SK-N-MC (cell line): ENCODE measurements around the gene LRP5.
"Not testable (repeated sequence)": the region's sequence is repeated elsewhere in the genome, so short reads cannot be mapped to it uniquely, and the experiment has no call there.

ENCODE experiments used
- DNase-seq: peaks from one replicate; pipeline ENCODE4 v3.0.0-alpha.2; 2011; ENCODE audit warnings: low read depth, low spot score
- H3K27ac ChIP-seq: fragments of 200-600 bp; sonication (generic); 2 replicates; pipeline ENCODE4 v1.5.1; 2016; ENCODE audit warnings: mixed run types
- H3K36me3 ChIP-seq: fragments of 200-600 bp; sonication (generic); 2 replicates; pipeline ENCODE4 v1.6.1; 2017; ENCODE audit warnings: antibody characterized with exemption, low read length, mixed read lengths; ENCODE audit not compliant: insufficient read depth
- H3K4me3 ChIP-seq: fragments of 200-600 bp; sonication (generic); 2 replicates; pipeline ENCODE4 v1.5.1; 2016
- H3K9ac ChIP-seq: fragments of 200-600 bp; sonication (generic); 2 replicates; pipeline ENCODE4 v1.8.0; 2017; ENCODE audit warnings: mixed run types, mixed read lengths; ENCODE audit not compliant: insufficient read length
- H3K9me3 ChIP-seq: fragments of 200-600 bp; sonication (generic); 2 replicates; pipeline ENCODE4 v1.6.1; 2017; ENCODE audit warnings: low read depth, mild to moderate bottlenecking, antibody characterized with exemption, low read length, moderate library complexity, mixed read lengths
- EZH2 ChIP-seq: fragments of 200-600 bp; sonication (generic); IDR thresholded peaks from one replicate; pipeline ENCODE4 v1.6.1; 2017; ENCODE audit warnings: antibody characterized with exemption
- FOXP2 ChIP-seq: optimal IDR thresholded peaks from 2 replicates; pipeline ENCODE3; 2011; ENCODE audit warnings: mild to moderate bottlenecking, moderate library complexity; ENCODE audit not compliant: insufficient read depth; ENCODE audit errors: extremely low read length, control extremely low read depth
- POLR2AphosphoS5 ChIP-seq: IDR thresholded peaks from 2 replicates; pipeline ENCODE4 v1.6.1; 2012; ENCODE audit warnings: mild to moderate bottlenecking, low read depth, low read length, borderline replicate concordance

Gene LRP5

GRCh38 chr11:68430384-68430783 lies 118.0 kb downstream of the LRP5 start:
- peaks cover 52% of the 10 kb centered on the region for H3K36me3 ChIP-seq

GRCh38 chr11:68430801-68431200 lies 118.4 kb downstream of the LRP5 start:
- Histone ChIP-seq H3K9me3 (peaks cover 5% of the 10 kb centered on the region; the same call in 1 of the 2 replicates), H3K36me3 (peaks cover 48% of the 10 kb centered on the region), H3K4me3 (no peak overlapping the region), H3K9ac (no peak overlapping the region), H3K27ac (no peak overlapping the region)
- no peak for DNase-seq
- no peak for TF ChIP-seq FOXP2
- no peak for TF ChIP-seq POLR2AphosphoS5
- no peak for TF ChIP-seq EZH2

More at GRCh38 chr11:68430384-68430783, 118.0 kb downstream of the LRP5 start:
- no peak for TF ChIP-seq POLR2AphosphoS5
- no peak for TF ChIP-seq FOXP2
- no peak for TF ChIP-seq EZH2
- peaks cover 5% of the 10 kb centered on the region; the same call in 1 of the 2 replicates for H3K9me3 ChIP-seq
- H3K27ac ChIP-seq, result no peak overlapping the region
- H3K4me3 ChIP-seq, result no peak overlapping the region
- no peak for DNase-seq
- H3K9ac ChIP-seq, result no peak overlapping the region

- no peak overlapping the region for H3K9ac ChIP-seq
- no peak overlapping the region for H3K27ac ChIP-seq
- TF ChIP-seq EZH2, result no peak
- no peak for TF ChIP-seq POLR2AphosphoS5
- no peak for TF ChIP-seq FOXP2
- peaks cover 37% of the 10 kb centered on the region for H3K36me3 ChIP-seq
- no peak for DNase-seq
- H3K4me3 ChIP-seq, result no peak overlapping the region
- peaks cover 5% of the 10 kb centered on the region; the same call in 1 of the 2 replicates for H3K9me3 ChIP-seq
Observed at GRCh38 chr11:68431984-68432645, 119.7 kb downstream of the LRP5 start.

- H3K36me3 ChIP-seq, result peaks cover 37% of the 10 kb centered on the region
Observed at GRCh38 chr11:68432874-68433273, 120.5 kb downstream of the LRP5 start.

GRCh38 chr11:68433541-68433940 lies 121.2 kb downstream of the LRP5 start:
- no peak for TF ChIP-seq EZH2
- TF ChIP-seq POLR2AphosphoS5, result no peak
- no peak overlapping the region for H3K27ac ChIP-seq
- DNase-seq, result no peak
- H3K4me3 ChIP-seq, result no peak overlapping the region
- peaks cover 5% of the 10 kb centered on the region; the same call in 1 of the 2 replicates for H3K9me3 ChIP-seq
- peaks cover 34% of the 10 kb centered on the region for H3K36me3 ChIP-seq
- H3K9ac ChIP-seq, result no peak overlapping the region

More at GRCh38 chr11:68432874-68433273, 120.5 kb downstream of the LRP5 start:
- no peak overlapping the region for H3K27ac ChIP-seq
- TF ChIP-seq EZH2 (no peak), POLR2AphosphoS5 (no peak), FOXP2 (no peak)
- DNase-seq, result no peak
- H3K9ac ChIP-seq, result no peak overlapping the region
- H3K4me3 ChIP-seq, result no peak overlapping the region
- peaks cover 5% of the 10 kb centered on the region; the same call in 1 of the 2 replicates for H3K9me3 ChIP-seq

GRCh38 chr11:68434159-68434558 lies 121.8 kb downstream of the LRP5 start:
- not testable (repeated sequence) for H3K27ac ChIP-seq, H3K9ac ChIP-seq, H3K4me3 ChIP-seq, DNase-seq, H3K9me3 ChIP-seq
- H3K36me3 ChIP-seq, result peaks cover 35% of the 10 kb centered on the region

- no peak overlapping the region for H3K9ac ChIP-seq
Observed at GRCh38 chr11:68436162-68436888, 123.9 kb downstream of the LRP5 start.

GRCh38 chr11:68436985-68437926 lies 124.9 kb downstream of the LRP5 start:
- no peak overlapping the region for H3K4me3 ChIP-seq
- no peak overlapping the region for H3K9ac ChIP-seq
- H3K36me3 ChIP-seq, result peaks cover 21% of the 10 kb centered on the region
- TF ChIP-seq POLR2AphosphoS5 (no peak), FOXP2 (no peak), EZH2 (no peak)
- no peaks in the 10 kb centered on the region for H3K9me3 ChIP-seq
- DNase-seq, result no peak
- H3K27ac ChIP-seq, result 0 out of 2 replicates have a peak overlapping the region, but pooled peaks have one; percentile 31

More at GRCh38 chr11:68436162-68436888, 123.9 kb downstream of the LRP5 start:
- Histone ChIP-seq H3K4me3 (no peak overlapping the region), H3K27ac (no peak overlapping the region), H3K36me3 (peaks cover 21% of the 10 kb centered on the region), H3K9me3 (no peaks in the 10 kb centered on the region)
- DNase-seq, result no peak
- no peak for TF ChIP-seq FOXP2
- TF ChIP-seq EZH2, result no peak
- no peak for TF ChIP-seq POLR2AphosphoS5
